ENCODE measurements around the gene CCNDBP1. TPM values are rescaled to one million over a fixed set of nuclear protein-coding genes. Genes with fewer than 3 reads are reported as not detected.

Gene CCNDBP1
- total RNA-seq, 1 donor from 2014 or later = 62.9 TPM

DNA sequence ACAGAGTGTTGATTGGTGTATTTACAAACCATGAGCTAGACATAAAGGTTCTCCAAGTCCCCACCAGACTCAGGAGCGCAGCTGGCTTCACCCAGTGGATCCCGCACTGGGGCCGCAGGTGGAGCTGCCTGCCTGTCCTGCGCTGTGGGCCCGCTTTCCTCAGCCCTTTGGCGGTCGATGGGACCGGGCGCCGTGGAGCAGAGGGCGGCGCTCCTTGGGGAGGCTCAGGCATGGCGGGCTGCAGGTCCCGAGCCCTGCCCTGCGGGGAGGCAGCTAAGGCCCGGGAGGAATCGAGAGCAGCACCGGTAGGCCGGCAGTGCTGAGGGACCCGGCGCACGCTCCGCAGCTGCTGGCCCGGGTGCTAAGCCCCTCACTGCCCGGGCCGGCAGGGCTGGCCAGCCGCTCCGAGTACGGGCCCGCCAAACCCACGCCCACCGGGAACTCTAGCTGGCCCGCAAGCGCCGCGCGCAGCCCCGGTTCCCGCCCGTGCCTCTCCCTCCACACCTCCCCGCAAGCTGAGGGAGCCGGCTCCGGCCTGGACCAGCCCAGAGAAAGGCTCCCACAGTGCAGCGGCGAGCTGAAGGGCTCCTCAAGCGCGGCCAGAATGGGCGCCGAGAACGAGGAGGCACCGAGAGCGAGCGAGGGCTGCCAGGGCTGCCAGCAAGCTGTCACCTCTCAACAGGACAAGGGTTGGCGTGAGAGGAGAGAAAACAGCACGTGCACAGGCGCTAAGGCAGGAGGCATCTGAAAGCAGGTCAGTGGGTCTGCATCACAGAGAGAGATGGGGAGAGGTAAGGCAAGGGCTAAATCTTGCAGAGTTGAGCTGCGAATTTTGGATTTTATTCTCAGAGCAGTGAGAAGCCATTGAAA is 41.5 kb downstream of the CCNDBP1 start:
- Mint-ChIP-seq H3K27ac (no peak overlapping the region), H3K4me1 (ENCODE audit: low read depth) (peaks cover 3% of the 10 kb centered on the region), H3K9me3 (no peaks in the 10 kb centered on the region), H3K4me3 (ENCODE audit: low read depth) (no peak overlapping the region), H3K27me3 (ENCODE audit: low read depth) (peaks cover 11% of the 10 kb centered on the region), H3K36me3 (ENCODE audit: low read depth) (no peaks in the 10 kb centered on the region)
- no peak for DNase-seq (ENCODE audit: low spot score)
- intact Hi-C loops (cut with micrococcal nuclease) = loop anchor here (5.0 kb wide), 1 partner anchor 41 kb away; the partner anchor contains the start of gene TGM5

DNA sequence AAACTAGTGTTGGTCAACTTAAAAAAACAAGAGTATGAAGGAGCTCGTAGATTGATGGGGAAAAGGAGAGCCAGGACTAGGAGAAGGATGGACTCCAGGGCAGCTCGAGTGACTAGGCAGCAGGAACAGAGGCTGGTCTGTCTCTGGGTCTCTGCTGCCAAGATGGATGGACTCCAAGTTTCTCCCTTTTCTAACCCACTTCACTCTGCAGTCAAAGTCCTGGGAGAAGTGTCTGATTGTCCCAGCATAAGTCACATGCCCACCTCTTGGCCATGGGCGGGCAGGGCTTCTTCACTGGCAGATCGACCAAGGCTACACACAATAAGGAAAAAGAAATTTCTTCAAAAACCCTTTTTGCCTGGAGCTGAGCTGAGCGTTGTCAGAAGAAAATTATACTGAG is 44.8 kb downstream of the CCNDBP1 start:
- no peaks in the 10 kb centered on the region for H3K9me3 Mint-ChIP-seq
- no peak overlapping the region for H3K27ac Mint-ChIP-seq

DNA sequence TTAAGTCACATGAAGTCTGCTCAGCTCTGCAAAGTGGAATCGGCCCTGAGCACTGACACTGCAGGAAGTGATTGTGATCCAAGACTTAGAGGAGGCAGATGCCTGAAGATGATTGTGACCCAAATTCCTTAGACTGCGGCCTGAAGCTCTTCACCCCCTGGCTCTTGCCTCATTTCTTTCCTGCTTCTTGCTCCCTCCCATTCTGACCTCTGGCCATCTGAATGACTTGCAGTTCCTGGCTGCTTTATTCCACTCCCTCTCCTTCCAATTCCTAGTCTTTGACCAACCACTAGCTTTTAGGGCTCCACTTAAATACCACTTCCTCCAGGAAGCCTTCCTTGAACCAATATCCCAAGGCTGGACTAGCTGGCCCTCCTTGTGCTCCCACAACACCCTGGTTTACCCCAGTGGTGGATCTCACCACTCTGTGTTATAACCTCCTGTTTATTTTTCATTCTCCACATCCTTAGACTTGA is 45.5 kb downstream of the CCNDBP1 start:
- intact Hi-C loops (cut with micrococcal nuclease) = no loop called here
- Mint-ChIP-seq H3K27ac (no peak overlapping the region), H3K4me3 (ENCODE audit: low read depth) (no peak overlapping the region), H3K27me3 (ENCODE audit: low read depth) (peaks cover 6% of the 10 kb centered on the region), H3K4me1 (ENCODE audit: low read depth) (peaks cover 3% of the 10 kb centered on the region), H3K9me3 (no peaks in the 10 kb centered on the region), H3K36me3 (ENCODE audit: low read depth) (no peaks in the 10 kb centered on the region)
- DNase-seq (ENCODE audit: low spot score) = no peak

More for the DNA sequence above, 44.8 kb downstream of the CCNDBP1 start:
- no peak for DNase-seq (ENCODE audit: low spot score)
- Mint-ChIP-seq H3K4me3 (ENCODE audit: low read depth) (no peak overlapping the region), H3K36me3 (ENCODE audit: low read depth) (no peaks in the 10 kb centered on the region), H3K27me3 (ENCODE audit: low read depth) (peaks cover 6% of the 10 kb centered on the region), H3K4me1 (ENCODE audit: low read depth) (peaks cover 3% of the 10 kb centered on the region)
- intact Hi-C loops (cut with micrococcal nuclease) = loop anchor here (5.0 kb wide), 1 partner anchor 37 kb away; the partner anchor contains the start of gene TGM5

DNA sequence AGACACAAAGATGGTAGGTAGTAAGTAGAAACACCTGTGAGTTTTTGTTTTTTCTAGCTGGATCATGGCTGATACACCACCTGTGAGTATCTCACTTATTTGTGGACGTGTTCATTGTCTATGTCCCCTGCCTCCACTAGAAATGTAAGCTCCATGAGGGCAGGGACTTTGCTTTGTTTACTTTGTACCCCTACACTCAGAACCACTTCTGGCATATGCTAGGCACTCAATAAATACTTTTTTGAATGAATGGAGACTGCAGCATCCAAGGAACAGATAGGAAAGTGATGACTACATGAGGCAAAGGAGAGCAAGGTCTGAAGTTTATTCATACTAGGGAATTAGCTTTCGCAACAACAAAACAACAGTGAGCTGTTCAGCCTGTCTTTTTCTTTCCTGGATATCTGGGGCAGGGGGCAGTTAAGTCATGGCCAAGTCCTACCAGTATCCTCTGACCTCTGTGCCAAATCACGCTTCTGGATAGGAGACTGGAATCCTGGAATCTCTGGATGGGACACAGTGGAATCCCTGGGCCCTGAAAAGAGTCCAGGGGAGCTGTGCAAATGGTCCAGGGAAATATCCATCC is 47.2 kb downstream of the CCNDBP1 start:
- no peaks in the 10 kb centered on the region for H3K4me1 Mint-ChIP-seq (ENCODE audit: low read depth)
- no peak overlapping the region for H3K4me3 Mint-ChIP-seq (ENCODE audit: low read depth)
- no peaks in the 10 kb centered on the region for H3K9me3 Mint-ChIP-seq
- no peak overlapping the region for H3K27ac Mint-ChIP-seq
- intact Hi-C loops (cut with micrococcal nuclease) = no loop called here
- H3K36me3 Mint-ChIP-seq (ENCODE audit: low read depth) = no peaks in the 10 kb centered on the region
- H3K27me3 Mint-ChIP-seq (ENCODE audit: low read depth) = peaks cover 6% of the 10 kb centered on the region
- DNase-seq (ENCODE audit: low spot score) = no peak

DNA sequence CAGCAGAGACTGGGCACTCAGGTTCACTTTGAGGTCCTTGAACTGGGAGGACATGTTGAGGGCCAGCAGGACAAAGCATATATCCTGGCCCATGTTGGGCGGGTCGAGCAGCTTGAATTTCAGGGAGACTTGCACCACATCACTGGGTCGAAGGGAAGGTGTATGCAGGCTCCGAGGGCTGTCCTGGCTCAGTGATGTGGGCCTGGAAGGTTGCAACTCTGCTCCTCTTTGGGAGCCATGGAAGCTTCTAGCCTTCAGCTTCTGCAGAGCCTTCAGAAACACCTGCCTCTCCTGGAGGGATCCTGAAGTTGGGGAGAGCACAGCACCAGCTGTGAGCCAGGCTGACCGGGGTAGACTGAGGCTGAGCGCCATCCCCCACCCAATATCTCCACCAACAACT is 50.3 kb downstream of the CCNDBP1 start:
- no peaks in the 10 kb centered on the region for H3K27me3 Mint-ChIP-seq (ENCODE audit: low read depth)
- DNase-seq (ENCODE audit: low spot score) = no peak
- H3K4me1 Mint-ChIP-seq (ENCODE audit: low read depth) = peaks cover 14% of the 10 kb centered on the region
- no peaks in the 10 kb centered on the region for H3K36me3 Mint-ChIP-seq (ENCODE audit: low read depth)
- H3K4me3 Mint-ChIP-seq (ENCODE audit: low read depth) = no peak overlapping the region
- intact Hi-C loops (cut with micrococcal nuclease) = no loop called here
- H3K9me3 Mint-ChIP-seq = no peaks in the 10 kb centered on the region
- H3K27ac Mint-ChIP-seq = no peak overlapping the region

DNA sequence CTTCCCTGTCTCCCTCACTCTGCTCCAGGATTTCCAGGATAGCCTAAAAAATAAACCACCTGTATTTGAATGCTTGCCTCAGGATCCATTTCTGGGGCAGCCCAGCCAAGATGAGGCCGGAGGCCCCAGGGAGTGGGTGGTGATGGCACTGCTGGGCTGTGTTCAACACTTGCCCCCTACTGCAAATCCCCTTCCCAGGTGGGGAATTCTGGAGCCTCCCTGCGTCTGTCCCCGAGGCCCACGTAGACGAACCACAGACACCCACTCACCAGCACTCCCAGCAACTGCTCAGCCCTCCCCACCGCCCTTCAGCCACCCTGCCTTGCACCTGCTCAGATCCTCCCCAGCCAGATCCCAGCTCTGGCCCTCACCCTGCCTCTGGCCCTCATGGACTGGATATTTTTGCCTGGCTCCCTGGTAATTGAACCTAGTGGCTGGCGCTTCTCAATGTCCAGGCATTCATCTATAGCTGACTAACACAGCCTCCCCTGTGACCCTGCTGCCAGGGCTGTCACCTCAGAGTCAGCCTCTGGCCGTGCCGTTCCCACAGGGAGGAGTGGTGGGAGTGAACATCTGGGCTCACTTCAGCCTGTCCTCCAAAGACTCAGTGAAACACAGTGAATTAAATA is 52.8 kb downstream of the CCNDBP1 start:
- Mint-ChIP-seq H3K27me3 (ENCODE audit: low read depth) (no peaks in the 10 kb centered on the region), H3K36me3 (ENCODE audit: low read depth) (no peaks in the 10 kb centered on the region), H3K4me3 (ENCODE audit: low read depth) (no peak overlapping the region), H3K4me1 (ENCODE audit: low read depth) (peaks cover 16% of the 10 kb centered on the region), H3K27ac (no peak overlapping the region), H3K9me3 (no peaks in the 10 kb centered on the region)
- DNase-seq (ENCODE audit: low spot score) = no peak
- intact Hi-C loops (cut with micrococcal nuclease) = no loop called here

DNA sequence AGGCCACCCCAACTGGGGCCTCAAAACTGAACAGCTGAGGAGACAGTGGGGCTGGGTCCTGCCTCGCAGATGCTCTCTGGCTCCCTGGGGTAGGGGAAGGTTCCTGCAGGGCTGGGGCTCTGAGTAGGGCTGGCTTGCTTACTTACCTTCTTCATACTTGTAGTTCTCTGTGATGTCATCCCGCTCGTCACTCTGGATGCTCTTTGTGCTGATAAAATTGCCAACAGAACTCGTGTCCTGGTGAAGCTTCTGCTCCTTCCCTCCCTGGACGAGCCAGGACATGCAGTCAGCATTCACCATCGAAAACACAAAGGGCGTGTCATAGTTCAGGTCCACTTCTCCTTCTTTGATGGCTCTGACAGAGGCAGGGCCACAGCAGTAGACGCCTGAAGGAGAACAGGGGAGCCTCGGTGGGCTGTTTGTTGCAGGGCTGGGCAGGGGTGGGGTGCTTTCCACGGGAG is 53.5 kb downstream of the CCNDBP1 start:
- Mint-ChIP-seq H3K27me3 (ENCODE audit: low read depth) (no peaks in the 10 kb centered on the region), H3K9me3 (no peaks in the 10 kb centered on the region), H3K4me3 (ENCODE audit: low read depth) (no peak overlapping the region), H3K36me3 (ENCODE audit: low read depth) (no peaks in the 10 kb centered on the region), H3K27ac (no peak overlapping the region), H3K4me1 (ENCODE audit: low read depth) (peaks cover 16% of the 10 kb centered on the region)
- no peak for DNase-seq (ENCODE audit: low spot score)
- intact Hi-C loops (cut with micrococcal nuclease) = no loop called here

DNA sequence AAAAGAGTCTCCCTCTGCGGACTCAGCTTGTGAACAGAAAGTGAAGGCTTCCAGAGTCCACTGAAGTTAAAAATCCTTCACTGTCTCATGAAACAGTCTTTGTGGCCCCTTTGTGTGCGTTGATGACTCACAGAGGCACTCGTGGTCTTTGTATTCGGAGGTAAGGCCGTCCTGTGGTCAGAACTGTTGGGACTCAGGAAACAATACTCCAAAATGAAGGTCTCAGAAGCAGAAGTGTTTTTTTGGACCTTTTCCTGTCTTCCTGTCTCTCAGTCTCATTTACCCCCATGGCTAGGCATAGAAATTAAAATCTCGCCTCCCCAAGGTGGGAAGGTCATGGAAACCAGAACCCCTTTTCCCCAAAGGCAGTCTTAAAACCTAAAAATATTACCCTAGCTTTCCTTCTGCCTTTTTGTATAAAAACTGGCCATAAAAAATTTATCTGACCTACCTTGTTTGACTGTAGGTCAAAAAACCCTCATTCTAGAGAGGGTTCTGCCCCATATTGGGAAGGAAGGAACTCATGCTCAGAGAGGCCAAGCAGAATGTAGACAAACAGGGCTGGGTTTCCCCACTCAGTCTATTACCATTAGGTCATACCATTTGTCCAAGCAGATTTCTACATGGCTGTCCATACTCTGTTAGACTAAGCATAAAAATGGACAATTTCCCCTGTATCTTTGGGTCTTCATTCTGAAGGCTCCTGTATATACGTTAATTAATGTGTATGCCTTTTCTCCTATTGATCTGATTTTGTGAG is 54.7 kb downstream of the CCNDBP1 start:
- Mint-ChIP-seq H3K9me3 (no peaks in the 10 kb centered on the region), H3K4me1 (ENCODE audit: low read depth) (peaks cover 16% of the 10 kb centered on the region), H3K27me3 (ENCODE audit: low read depth) (no peaks in the 10 kb centered on the region), H3K27ac (peak overlapping the region; percentile 12), H3K36me3 (ENCODE audit: low read depth) (no peaks in the 10 kb centered on the region), H3K4me3 (ENCODE audit: low read depth) (no peak overlapping the region)
- no peak for DNase-seq (ENCODE audit: low spot score)
- intact Hi-C loops (cut with micrococcal nuclease) = no loop called here

DNA sequence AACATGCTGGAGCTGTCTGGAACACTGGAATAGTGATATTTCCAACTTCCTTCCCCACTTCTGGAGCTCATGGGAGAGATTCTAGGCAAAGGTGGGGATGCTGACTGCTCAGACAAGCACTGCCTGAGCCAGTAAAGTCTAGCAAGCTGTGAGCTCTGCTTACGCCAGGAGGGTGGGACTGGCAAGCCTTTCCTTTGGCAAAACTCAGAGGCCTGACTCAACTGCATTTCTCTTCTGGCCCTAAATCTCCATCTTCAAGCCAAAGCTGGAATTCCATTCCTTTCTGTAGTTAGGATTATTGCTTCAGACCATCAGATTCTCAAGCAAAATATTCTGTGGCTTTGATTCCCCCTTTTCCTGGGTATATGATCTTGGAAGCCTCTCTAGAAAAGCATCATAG is 55.9 kb downstream of the CCNDBP1 start:
- intact Hi-C loops (cut with micrococcal nuclease) = no loop called here
- H3K36me3 Mint-ChIP-seq (ENCODE audit: low read depth) = no peaks in the 10 kb centered on the region
- H3K4me1 Mint-ChIP-seq (ENCODE audit: low read depth) = peaks cover 16% of the 10 kb centered on the region
- no peak for DNase-seq (ENCODE audit: low spot score)
- no peak overlapping the region for H3K4me3 Mint-ChIP-seq (ENCODE audit: low read depth)
- no peaks in the 10 kb centered on the region for H3K27me3 Mint-ChIP-seq (ENCODE audit: low read depth)
- H3K27ac Mint-ChIP-seq = no peak overlapping the region
- no peaks in the 10 kb centered on the region for H3K9me3 Mint-ChIP-seq

DNA sequence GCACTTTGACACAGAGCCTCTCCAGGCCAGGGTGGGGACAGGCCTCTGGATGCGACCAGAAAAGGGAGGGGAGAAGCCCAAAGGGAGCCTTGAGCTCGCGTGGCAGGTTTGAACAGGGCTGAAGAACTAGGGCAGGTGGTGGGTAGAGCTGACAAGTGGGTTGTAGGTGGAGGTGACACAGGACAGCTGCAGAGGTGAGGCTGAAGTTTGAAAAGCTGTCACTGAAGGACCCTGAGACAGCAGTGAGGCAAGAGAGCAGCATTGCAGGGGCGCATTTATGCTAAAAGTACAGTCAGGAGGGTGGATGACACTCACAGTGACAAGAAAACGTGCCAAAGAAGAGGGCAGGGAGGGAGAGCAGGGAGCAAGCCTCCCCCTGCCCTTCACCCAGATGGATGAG is 57.4 kb downstream of the CCNDBP1 start:
- peaks cover 19% of the 10 kb centered on the region for H3K4me1 Mint-ChIP-seq (ENCODE audit: low read depth)
- H3K36me3 Mint-ChIP-seq (ENCODE audit: low read depth) = no peaks in the 10 kb centered on the region
- peaks cover 3% of the 10 kb centered on the region for H3K27me3 Mint-ChIP-seq (ENCODE audit: low read depth)
- no peak overlapping the region for H3K27ac Mint-ChIP-seq
- intact Hi-C loops (cut with micrococcal nuclease) = no loop called here
- no peak overlapping the region for H3K4me3 Mint-ChIP-seq (ENCODE audit: low read depth)
- no peak for DNase-seq (ENCODE audit: low spot score)
- H3K9me3 Mint-ChIP-seq = no peaks in the 10 kb centered on the region

DNA sequence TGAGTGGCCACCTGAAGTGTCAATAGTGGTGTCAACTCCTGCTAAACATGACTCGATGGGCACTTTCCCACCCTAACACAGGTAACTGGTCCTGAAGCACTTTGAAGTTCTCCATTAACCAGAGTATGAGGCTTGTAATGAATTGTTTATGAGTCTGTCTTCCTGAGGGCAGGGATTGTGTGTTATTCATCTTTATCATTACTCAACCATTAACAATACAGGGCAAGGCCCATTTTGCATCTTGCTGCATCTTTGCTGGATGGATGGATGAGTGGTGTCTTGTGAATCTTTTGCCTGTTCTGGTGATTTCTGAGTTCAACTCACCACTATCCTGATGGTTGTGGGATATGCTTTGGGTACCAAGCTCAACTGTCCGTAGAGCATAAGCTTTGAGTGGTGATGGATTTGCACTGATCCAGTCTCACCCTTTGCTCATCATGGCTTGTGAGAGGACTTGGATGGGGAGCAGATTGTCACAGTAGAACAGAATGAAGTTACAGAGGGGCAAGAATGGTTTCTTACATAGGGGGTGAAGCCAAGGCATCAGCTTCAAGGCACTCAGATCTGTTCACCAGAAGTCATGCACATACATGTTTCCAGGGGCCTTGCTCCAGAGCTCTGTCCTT is 57.9 kb downstream of the CCNDBP1 start:
- H3K9me3 Mint-ChIP-seq = no peaks in the 10 kb centered on the region
- no peak overlapping the region for H3K4me3 Mint-ChIP-seq (ENCODE audit: low read depth)
- no peaks in the 10 kb centered on the region for H3K36me3 Mint-ChIP-seq (ENCODE audit: low read depth)
- no peak for DNase-seq (ENCODE audit: low spot score)
- peaks cover 19% of the 10 kb centered on the region for H3K4me1 Mint-ChIP-seq (ENCODE audit: low read depth)
- peaks cover 3% of the 10 kb centered on the region for H3K27me3 Mint-ChIP-seq (ENCODE audit: low read depth)
- intact Hi-C loops (cut with micrococcal nuclease) = no loop called here
- no peak overlapping the region for H3K27ac Mint-ChIP-seq

DNA sequence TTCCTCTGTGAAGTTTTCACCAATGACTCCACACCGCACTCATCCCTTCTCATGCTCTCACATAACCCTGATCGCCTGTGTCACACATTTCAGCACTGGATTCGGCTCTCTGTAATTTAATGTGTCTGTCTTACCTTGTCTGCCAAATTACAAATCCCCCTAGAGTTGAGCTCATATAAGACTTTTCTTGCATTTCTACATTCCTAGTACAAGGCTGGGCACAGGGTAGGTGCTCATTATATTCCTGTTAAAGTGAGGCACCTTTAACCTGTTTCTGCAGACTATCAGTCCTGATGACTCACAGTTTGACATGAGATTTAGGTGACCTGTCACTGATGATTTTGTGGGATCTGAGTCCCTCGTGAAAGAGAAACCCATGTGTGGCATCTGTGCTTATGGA is 58.9 kb downstream of the CCNDBP1 start:
- Mint-ChIP-seq H3K27ac (no peak overlapping the region), H3K4me3 (ENCODE audit: low read depth) (no peak overlapping the region), H3K9me3 (no peaks in the 10 kb centered on the region), H3K36me3 (ENCODE audit: low read depth) (no peaks in the 10 kb centered on the region), H3K27me3 (ENCODE audit: low read depth) (peaks cover 3% of the 10 kb centered on the region), H3K4me1 (ENCODE audit: low read depth) (peaks cover 21% of the 10 kb centered on the region)
- intact Hi-C loops (cut with micrococcal nuclease) = no loop called here
- no peak for DNase-seq (ENCODE audit: low spot score)

Data from activated T-helper 2 cell treated with anti-CD3 and anti-CD28 coated beads, Interferon-gamma antibody, Interleukin-2, Interleukin-4, amounts not matched to agents 10 μg/mL and 5 μg/mL and 100 μg/mL, durations not matched to agents 14 hours and 24 hours and 36 hours (primary cell).